ENCODE measurements around the gene MOB3A. TPM values are rescaled to one million over a fixed set of nuclear protein-coding genes. Genes with fewer than 3 reads are reported as not detected.
"Not testable (repeated sequence)": the region's sequence is repeated elsewhere in the genome, so short reads cannot be mapped to it uniquely, and the experiment has no call there.

The MOB3A gene
- total RNA-seq, 1 donor = 36.7 TPM

DNA sequence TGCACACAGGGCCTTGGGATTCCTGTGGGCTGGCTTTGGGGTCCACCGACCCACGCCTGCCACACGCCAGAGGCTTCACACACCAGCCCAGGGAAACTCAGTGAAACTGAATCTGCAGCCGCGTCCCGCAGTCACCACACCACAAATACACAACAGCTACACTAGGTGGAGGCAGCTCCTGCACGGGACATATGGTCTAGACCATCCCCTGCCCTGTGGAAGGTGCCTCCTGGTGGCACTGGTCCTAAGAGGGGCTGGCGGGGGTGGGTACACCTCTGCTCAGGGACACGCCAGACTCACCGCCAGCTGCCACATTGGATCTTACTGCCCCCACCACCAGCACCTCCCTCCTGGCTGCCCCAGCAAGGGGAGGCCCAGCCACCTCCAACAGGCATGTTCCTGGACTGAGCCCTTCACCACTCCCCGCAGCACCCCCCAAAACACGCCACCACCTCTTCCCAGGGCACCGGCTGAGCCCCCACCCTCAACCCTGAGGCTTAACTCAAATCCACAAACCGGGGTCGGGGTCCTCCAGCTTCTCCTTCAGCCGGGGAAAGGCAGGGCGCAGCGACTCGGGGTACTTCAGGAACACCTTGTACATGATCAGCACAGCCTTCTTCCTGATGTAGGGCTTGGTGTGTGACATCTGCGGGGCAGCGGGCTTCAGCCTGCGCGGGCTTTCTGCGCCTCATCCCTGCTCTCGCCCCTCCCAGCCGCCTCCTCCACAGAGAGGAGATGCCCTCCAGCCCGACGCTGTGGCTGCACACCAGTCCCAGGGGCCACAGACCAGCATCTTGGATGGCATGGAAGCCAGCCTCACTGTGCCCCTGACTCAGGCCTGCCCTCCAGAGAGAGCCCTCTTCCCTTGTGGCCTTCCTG is 34.0 kb upstream of the MOB3A start:
- no peak overlapping the region for H3K4me3 ChIP-seq (ENCODE audit: low read depth, low read length)
- TF ChIP-seq CTCF (IDR thresholded peaks at IDR 0.05; ENCODE audit: insufficient read depth, low read depth, low read length) = no peak
- no peak for DNase-seq (ENCODE audit: low read depth)

- no peak for DNase-seq (ENCODE audit: low read depth)
- no peak overlapping the region for H3K4me3 ChIP-seq (ENCODE audit: low read depth, low read length)
Measured at GRCh38 chr19:2129486-2129885, 33.4 kb upstream of the MOB3A start.

DNA sequence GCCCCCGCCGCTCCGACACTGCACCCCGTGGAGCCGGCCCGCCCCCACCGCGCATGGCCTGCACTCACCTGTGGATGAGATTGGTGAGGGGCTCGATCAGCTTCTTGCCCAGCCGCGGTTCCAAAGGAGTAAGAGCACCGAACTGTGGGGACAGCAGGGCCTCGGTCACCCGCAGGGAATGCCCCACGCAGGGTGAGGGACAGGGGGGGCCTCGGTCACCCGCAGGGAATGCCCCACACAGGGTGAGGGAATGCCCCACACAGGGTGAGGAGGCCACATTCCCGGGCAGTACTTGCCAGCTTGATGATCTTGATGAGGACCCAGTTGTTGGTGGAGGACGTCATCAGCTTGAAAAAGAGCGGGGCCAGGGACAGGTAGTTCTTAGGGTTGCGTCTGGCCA is 32.9 kb upstream of the MOB3A start:
- no peak overlapping the region for H3K4me3 ChIP-seq (ENCODE audit: low read depth, low read length)
- no peak for DNase-seq (ENCODE audit: low read depth)
- no peak for TF ChIP-seq CTCF (IDR thresholded peaks at IDR 0.05; ENCODE audit: insufficient read depth, low read depth, low read length)

More at GRCh38 chr19:2129486-2129885, 33.4 kb upstream of the MOB3A start:
- TF ChIP-seq CTCF (IDR thresholded peaks at IDR 0.05; ENCODE audit: insufficient read depth, low read depth, low read length) = no peak

- not testable (repeated sequence) for H3K4me3 ChIP-seq (ENCODE audit: low read depth, low read length); DNase-seq (ENCODE audit: low read depth)
Measured at GRCh38 chr19:2128252-2128651, 32.1 kb upstream of the MOB3A start.

GRCh38 chr19:2127758-2128157 is 31.6 kb upstream of the MOB3A start:
- DNase-seq (ENCODE audit: low read depth) = no peak
- TF ChIP-seq CTCF (IDR thresholded peaks at IDR 0.05; ENCODE audit: insufficient read depth, low read depth, low read length) = no peak
- no peak overlapping the region for H3K4me3 ChIP-seq (ENCODE audit: low read depth, low read length)

DNA sequence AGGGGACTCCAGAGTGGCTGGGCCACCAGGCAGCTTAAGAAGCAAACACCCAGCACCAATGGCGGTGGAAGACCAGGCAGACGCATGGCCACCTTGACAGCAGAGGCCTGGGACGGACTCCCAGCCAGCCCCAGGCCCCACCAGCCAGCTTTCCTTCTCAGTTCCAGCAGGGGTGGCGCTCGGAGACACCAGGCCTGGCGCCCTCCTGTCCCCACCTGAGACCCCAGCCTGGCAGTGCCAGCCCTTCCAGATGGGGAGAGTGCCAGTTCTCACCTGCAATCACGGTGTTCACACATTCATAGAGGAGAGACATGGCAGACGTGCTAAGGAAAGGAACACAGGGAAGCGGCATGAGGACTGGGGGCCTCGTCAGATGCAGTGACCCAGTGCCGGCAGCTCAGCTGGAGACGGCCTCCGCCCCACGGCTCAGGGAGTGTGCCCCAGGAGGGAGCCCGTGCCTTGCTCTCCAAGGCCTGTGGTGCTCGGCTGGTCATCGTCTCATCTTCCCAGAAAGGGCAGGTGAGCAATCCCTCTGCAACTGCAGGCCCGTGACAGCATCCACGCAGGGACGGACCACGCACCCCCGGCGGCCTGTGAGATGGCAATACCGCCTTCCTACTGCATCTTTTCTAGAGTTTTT is 30.9 kb upstream of the MOB3A start:
- TF ChIP-seq CTCF (IDR thresholded peaks at IDR 0.05; ENCODE audit: insufficient read depth, low read depth, low read length) = no peak
- no peak for DNase-seq (ENCODE audit: low read depth)
- H3K4me3 ChIP-seq (ENCODE audit: low read depth, low read length) = no peak overlapping the region

DNA sequence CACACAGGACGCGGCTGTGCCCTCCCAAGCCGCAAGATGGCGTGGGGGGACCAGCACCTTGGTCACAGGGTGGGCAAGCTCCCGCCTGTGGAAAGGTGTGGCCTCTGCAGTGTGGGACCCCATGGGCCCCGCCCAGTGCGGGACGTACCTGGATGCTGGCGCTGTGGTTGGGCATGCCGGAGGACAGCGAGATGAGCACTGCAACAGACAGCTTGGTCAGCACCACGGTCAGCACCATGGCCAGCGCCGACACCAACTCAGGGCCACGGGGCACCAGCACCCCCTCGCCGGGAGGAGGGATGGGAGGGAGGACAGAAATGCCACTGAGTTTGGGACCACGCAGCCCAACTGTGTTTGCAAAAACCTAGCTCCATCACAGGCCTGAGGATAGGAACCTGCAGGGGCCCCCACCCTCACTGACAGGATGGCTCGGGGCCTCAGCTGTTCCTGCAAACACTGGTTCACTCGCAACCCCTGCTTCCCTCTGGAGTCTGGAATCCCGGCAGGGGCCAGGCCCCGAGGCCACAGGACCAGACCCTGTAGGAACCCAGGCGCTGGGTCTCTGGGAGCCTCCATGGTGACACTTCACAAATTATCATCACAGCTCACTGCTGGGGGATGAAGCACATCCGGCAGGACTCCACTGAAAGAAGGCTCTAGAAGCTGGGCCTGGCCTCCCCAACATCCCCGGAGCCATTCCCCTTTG is 27.7 kb upstream of the MOB3A start:
- DNase-seq (ENCODE audit: low read depth) = peak; percentile 12
- TF ChIP-seq CTCF (IDR thresholded peaks at IDR 0.05; ENCODE audit: insufficient read depth, low read depth, low read length) = no peak
- no peak overlapping the region for H3K4me3 ChIP-seq (ENCODE audit: low read depth, low read length)

All from fibroblast of villous mesenchyme (primary cell).